PC-3 (cell line): Measurements from ENCODE around the gene NAPSA. TPM values are rescaled to one million over a fixed set of nuclear protein-coding genes. Genes with fewer than 3 reads are reported as not detected.
"Not testable (repeated sequence)": the region's sequence is repeated elsewhere in the genome, so short reads cannot be mapped to it uniquely, and the experiment has no call there.

Source experiments
- ATAC-seq: fragments of 200-7000 bp; cut with Tn5 transposase; 2 replicates; pipeline ENCODE4 v1.9.1; 2020; ENCODE audit warnings: mild to moderate bottlenecking, moderate library complexity
- BruUV-seq: library from RNA; stranded (reverse); fragments of 400-500 nt; replicated peaks from 2 replicates; lab custom pipeline; 2021; lab: Mats Ljungman, UMichigan
- CTCF ChIA-PET: fragments of 300-600 bp; sonication (Branson Sonifier 250); formaldehyde crosslinking; loops from one replicate; lab custom pipeline; 2022; ENCODE audit warnings: antibody characterized with exemption; lab: Charles Lee
- POLR2A ChIA-PET: fragments of 300-600 bp; sonication (Branson Sonifier 250); formaldehyde crosslinking; loops from one replicate; lab custom pipeline; 2022; ENCODE audit warnings: antibody characterized with exemption; ENCODE audit not compliant: unreplicated experiment; lab: Charles Lee
- DNase-seq: peaks from one replicate; pipeline ENCODE4 v3.0.0-alpha.2; 2015
- H2AFZ ChIP-seq: fragments of 300-600 bp; sonication (generic); 2 replicates; pipeline ENCODE4 v1.6.0; 2016; ENCODE audit warnings: antibody characterized with exemption, low read length
- H3F3A ChIP-seq: fragments of 300-600 bp; sonication (generic); one replicate; pipeline ENCODE4 v1.6.0; 2017; ENCODE audit warnings: antibody characterized with exemption, low read length, control low read depth, mild to moderate bottlenecking; ENCODE audit not compliant: unreplicated experiment
- H3K27ac ChIP-seq: fragments of 300-600 bp; sonication (generic); 2 replicates; pipeline ENCODE4 v1.5.1; 2016; ENCODE audit warnings: mild to moderate bottlenecking, low read length
- H3K27me3 ChIP-seq: fragments of 300-600 bp; sonication (generic); 2 replicates; pipeline ENCODE4 v1.6.1; 2016; ENCODE audit warnings: low read length, mixed read lengths
- H3K36me3 ChIP-seq: fragments of 300-600 bp; sonication (generic); 2 replicates; pipeline ENCODE4 v1.6.1; 2016; ENCODE audit warnings: low read depth, mixed run types, low read length, mixed read lengths
- H3K4me1 ChIP-seq: fragments of 300-600 bp; sonication (generic); 2 replicates; pipeline ENCODE4 v1.5.1; 2016; ENCODE audit warnings: low read length; ENCODE audit not compliant: insufficient read depth
- H3K4me2 ChIP-seq: fragments of 300-600 bp; sonication (generic); 2 replicates; pipeline ENCODE4 v1.6.0; 2016; ENCODE audit warnings: low read length
- H3K4me3 ChIP-seq: fragments of 300-600 bp; sonication (generic); 2 replicates; pipeline ENCODE4 v1.5.1; 2016; ENCODE audit warnings: mild to moderate bottlenecking, low read length, mixed read lengths
- H3K79me2 ChIP-seq: fragments of 300-600 bp; sonication (generic); 2 replicates; pipeline ENCODE4 v1.6.1; 2017; ENCODE audit warnings: low read length, mixed read lengths
- H3K9ac ChIP-seq: fragments of 300-600 bp; sonication (generic); 2 replicates; pipeline ENCODE4 v1.6.0; 2016; ENCODE audit warnings: mild to moderate bottlenecking, low read length
- H3K9me2 ChIP-seq: fragments of 300-600 bp; sonication (generic); replicated peaks from 2 replicates; pipeline ENCODE4 v1.6.1; 2016; ENCODE audit warnings: mixed run types, low read length, mixed read lengths
- H3K9me3 ChIP-seq: fragments of 300-600 bp; sonication (generic); 2 replicates; pipeline ENCODE4 v1.6.1; 2016; ENCODE audit warnings: low read length, mixed read lengths
- H4K20me1 ChIP-seq: fragments of 300-600 bp; sonication (generic); 2 replicates; pipeline ENCODE4 v1.6.1; 2016; ENCODE audit warnings: low read length, mixed read lengths
- EZH2 ChIP-seq: fragments of 300-600 bp; sonication (generic); IDR thresholded peaks from one replicate; pipeline ENCODE4 v1.6.1; 2017; ENCODE audit warnings: antibody characterized with exemption, mild to moderate bottlenecking, low read length; ENCODE audit not compliant: unreplicated experiment
- EZH2phosphoT487 ChIP-seq: fragments of 300-600 bp; sonication (generic); IDR thresholded peaks from 2 replicates; pipeline ENCODE4 v1.6.1; 2018; ENCODE audit warnings: mild to moderate bottlenecking, antibody characterized with exemption, low read length, borderline replicate concordance
- intact Hi-C: fragments of 100-400 bp; cut with micrococcal nuclease; formaldehyde crosslinking; loops from 2 replicates; pipeline ENCODE4 v1.9.0; 2023
- total RNA-seq: library from RNA; depleted of rRNA; stranded (reverse); fragments of >200 nt; gene quantifications from 2 replicates; pipeline ENCODE4 v1.2.3, GENCODE V29; 2014
- TF ChIP-seq, protein P1 (sequence below): fragments of 300-600 bp; sonication (generic); conservative IDR thresholded peaks from 2 replicates; pipeline ENCODE4 v1.5.1; 2017; ENCODE audit warnings: antibody characterized with exemption, low read depth, mild to moderate bottlenecking, low read length

Gene NAPSA
- total RNA-seq, 1 experiment from 2014 or later, result 3.0 TPM

DNA sequence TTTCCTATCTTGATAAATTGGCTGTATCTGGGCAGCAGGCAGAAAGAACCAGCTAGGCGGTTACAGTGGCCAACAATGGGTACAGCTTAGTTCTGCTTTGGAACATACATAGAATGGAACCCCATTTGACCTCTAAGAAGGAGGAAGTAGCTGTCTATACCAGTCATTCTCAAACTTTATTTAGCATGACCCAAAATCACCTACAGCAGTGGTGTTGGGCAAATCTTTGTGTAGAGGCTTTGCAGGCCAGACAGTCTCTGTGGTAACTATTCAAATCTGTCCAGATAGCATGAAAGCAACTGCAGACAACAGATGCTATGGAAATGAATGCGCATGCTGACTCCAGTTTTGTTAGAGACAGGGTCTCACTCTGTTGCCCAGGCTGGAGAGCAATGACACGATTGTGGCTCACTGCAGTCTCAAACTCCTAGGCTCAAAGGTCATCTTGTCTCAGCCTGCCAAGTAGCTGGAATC lies 24.3 kb downstream of the NAPSA start:
- TF ChIP-seq EZH2phosphoT487 (no peak), EZH2 (no peak)
- TF ChIP-seq, protein P1, sequence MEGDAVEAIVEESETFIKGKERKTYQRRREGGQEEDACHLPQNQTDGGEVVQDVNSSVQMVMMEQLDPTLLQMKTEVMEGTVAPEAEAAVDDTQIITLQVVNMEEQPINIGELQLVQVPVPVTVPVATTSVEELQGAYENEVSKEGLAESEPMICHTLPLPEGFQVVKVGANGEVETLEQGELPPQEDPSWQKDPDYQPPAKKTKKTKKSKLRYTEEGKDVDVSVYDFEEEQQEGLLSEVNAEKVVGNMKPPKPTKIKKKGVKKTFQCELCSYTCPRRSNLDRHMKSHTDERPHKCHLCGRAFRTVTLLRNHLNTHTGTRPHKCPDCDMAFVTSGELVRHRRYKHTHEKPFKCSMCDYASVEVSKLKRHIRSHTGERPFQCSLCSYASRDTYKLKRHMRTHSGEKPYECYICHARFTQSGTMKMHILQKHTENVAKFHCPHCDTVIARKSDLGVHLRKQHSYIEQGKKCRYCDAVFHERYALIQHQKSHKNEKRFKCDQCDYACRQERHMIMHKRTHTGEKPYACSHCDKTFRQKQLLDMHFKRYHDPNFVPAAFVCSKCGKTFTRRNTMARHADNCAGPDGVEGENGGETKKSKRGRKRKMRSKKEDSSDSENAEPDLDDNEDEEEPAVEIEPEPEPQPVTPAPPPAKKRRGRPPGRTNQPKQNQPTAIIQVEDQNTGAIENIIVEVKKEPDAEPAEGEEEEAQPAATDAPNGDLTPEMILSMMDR, result no peak
- CTCF ChIA-PET, result no interaction called here
- Histone ChIP-seq H3K9ac (no peak overlapping the region), H3K79me2 (no peaks in the 10 kb centered on the region), H3K4me1 (no peaks in the 10 kb centered on the region), H2AFZ (no peak overlapping the region), H3K27me3 (no peaks in the 10 kb centered on the region), H3K9me2 (no peaks in the 10 kb centered on the region), H3K4me3 (no peak overlapping the region), H3K9me3 (peaks cover 11% of the 10 kb centered on the region), H3K27ac (no peak overlapping the region), H3F3A (no peaks in the 10 kb centered on the region), H4K20me1 (no peaks in the 10 kb centered on the region), H3K36me3 (no peaks in the 10 kb centered on the region), H3K4me2 (no peak overlapping the region)
- no peak for DNase-seq
- BruUV-seq, result no TSS peak
- POLR2A ChIA-PET, result no interaction called here
- intact Hi-C loops, result no loop called here
- ATAC-seq, result no peak

DNA sequence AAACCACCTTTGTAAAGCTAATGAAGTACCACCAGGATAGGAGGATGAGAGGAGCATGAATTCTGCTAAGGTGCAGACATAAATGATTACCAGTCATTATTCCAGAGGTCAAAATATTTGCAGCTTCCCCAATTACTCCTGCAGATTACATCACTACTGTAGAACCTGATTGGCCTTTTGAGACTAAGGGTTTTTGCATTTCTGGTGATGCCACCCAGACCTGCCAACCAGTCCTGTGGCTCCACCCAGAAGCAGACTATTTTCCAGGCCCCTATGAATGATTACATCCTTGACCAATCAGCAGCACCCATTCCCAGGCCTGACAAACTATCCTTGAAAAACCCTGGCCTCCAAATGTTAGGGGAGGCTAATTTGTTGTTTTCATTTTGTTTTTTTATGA lies 25.1 kb downstream of the NAPSA start:
- ATAC-seq (no peak), DNase-seq (no peak)
- H3K27ac ChIP-seq, result no peak overlapping the region
- no peaks in the 10 kb centered on the region for H4K20me1 ChIP-seq
- POLR2A ChIA-PET, result no interaction called here
- H3K36me3 ChIP-seq, result no peaks in the 10 kb centered on the region
- intact Hi-C loops, result no loop called here
- H3K79me2 ChIP-seq, result no peaks in the 10 kb centered on the region
- no peaks in the 10 kb centered on the region for H3K9me2 ChIP-seq
- no TSS peak for BruUV-seq
- no peaks in the 10 kb centered on the region for H3F3A ChIP-seq
- H3K4me3 ChIP-seq, result no peak overlapping the region
- TF ChIP-seq EZH2phosphoT487, result no peak
- TF ChIP-seq, protein P1, result no peak
- TF ChIP-seq EZH2, result no peak
- no peaks in the 10 kb centered on the region for H3K27me3 ChIP-seq
- H3K9me3 ChIP-seq, result peaks cover 8% of the 10 kb centered on the region
- H2AFZ ChIP-seq, result no peak overlapping the region
- no peaks in the 10 kb centered on the region for H3K4me1 ChIP-seq
- no peak overlapping the region for H3K9ac ChIP-seq
- no peak overlapping the region for H3K4me2 ChIP-seq
- CTCF ChIA-PET, result no interaction called here

DNA sequence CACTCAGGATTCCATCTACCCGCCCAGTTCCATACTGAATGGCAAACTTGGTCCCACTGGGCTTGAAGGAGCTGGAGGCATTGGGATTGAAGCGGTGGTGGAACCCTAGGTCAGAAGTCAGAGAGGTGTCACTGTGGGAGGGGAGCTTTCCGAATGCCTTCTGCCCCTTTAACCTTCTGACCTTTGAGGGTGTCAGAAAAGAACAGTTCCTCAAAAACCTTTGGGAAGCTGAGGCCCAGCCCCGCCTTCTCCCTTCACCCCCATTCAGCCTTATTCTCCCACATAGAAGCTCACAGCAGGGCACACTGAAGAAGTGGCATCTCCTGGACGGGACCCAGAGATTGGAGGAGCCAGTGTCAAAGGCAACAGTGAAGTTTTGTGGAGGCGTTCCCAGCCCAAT lies 28.4 kb downstream of the NAPSA start:
- H3K9me3 ChIP-seq, H3K9ac ChIP-seq, intact Hi-C loops, H3K9me2 ChIP-seq, H3K4me1 ChIP-seq, H3K27ac ChIP-seq, BruUV-seq, DNase-seq, H2AFZ ChIP-seq, H3K27me3 ChIP-seq, H4K20me1 ChIP-seq, H3F3A ChIP-seq, H3K4me3 ChIP-seq, H3K4me2 ChIP-seq, ATAC-seq, H3K79me2 ChIP-seq, POLR2A ChIA-PET, H3K36me3 ChIP-seq, CTCF ChIA-PET: not testable (repeated sequence)
